OCI-LY3 (cell line): ENCODE measurements around the gene AHSG.

Experiments used
- CTCF ChIP-seq: fragments of 200-600, 300-600 bp; sonication (generic); IDR thresholded peaks from 2 replicates; pipeline ENCODE4 v1.5.1; 2014; ENCODE audit warnings: antibody characterized with exemption, low read length, low read depth
- EZH2phosphoT487 ChIP-seq: fragments of 200-600 bp; shearing (Covaris generic); IDR thresholded peaks from 2 replicates; pipeline ENCODE4 v1.6.1; 2018; ENCODE audit warnings: antibody characterized with exemption, mixed run types, low read depth

DNA sequence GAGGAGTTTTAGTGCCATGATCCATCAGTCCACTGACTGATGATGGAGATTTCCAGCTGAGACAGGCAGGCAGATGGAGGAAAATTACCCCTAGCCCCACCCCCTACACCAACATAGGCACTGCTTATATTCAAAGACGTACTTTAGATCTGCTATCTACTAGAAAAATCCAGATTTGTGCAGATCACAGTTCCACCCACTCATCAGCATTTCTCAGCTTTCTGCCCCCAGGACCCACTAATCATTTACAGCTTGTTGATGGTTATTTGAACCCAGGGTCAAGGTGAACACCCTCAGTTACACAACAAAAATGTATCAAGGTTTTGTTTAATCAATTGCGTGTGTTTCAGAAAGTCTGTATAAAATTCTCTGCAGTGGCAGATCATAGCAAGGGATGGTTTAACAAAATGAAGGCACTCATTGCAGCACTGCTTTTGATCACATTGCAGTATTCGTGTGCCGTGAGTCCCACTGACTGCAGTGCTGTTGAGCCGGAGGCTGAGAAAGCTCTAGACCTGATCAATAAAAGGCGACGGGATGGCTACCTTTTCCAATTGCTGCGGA, 52.8 kb downstream of the AHSG start, which contains the start of gene HRG:
- TF ChIP-seq CTCF (no peak), EZH2phosphoT487 (no peak)
